ENCODE measurements around the gene IZUMO4.

IZUMO4 gene

DNA sequence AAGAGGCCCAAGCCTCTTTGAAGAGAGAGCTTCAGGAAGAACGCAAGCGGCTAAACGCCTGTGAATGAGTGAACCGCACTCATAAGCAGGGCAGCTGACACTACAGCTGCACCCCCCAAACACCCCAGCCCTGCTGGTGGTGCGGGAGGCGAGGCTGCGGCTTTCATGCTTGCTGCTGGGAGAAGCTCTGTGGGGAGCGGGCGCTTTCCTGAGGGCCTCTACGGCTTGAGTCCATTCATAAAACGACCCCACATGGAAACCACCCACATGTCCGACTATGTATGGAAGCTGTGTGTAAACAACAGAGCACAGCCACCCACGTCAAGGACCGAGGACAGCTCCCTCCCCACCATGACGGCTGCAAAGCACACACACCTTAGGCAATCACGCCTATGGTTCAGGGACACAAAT, 49.1 kb downstream of the IZUMO4 start:
- DNase-seq (ENCODE audit: low read depth): peak; percentile 48
- H3K4me3 ChIP-seq (ENCODE audit: low read depth, low read length): no peak overlapping the region
- no peak for TF ChIP-seq CTCF (conservative IDR thresholded peaks at IDR 0.05; ENCODE audit: low read depth, low read length)

- no peak for TF ChIP-seq CTCF (conservative IDR thresholded peaks at IDR 0.05; ENCODE audit: low read depth, low read length)
- no peak for DNase-seq (ENCODE audit: low read depth)
- H3K4me3 ChIP-seq (ENCODE audit: low read depth, low read length): no peak overlapping the region
These were observed 51.9 kb downstream of the IZUMO4 start for GRCh38 chr19:2148482-2149135.
